Activated CD4-positive, alpha-beta T cell treated with anti-CD3 and anti-CD28 coated beads, Interleukin-2, amount 50 U/mL, for 24 hours (primary cell): ENCODE measurements around the gene CBX5.
"Not testable (repeated sequence)": the region's sequence is repeated elsewhere in the genome, so short reads cannot be mapped to it uniquely, and the experiment has no call there.

Experiments used
- DNase-seq, 2 donors: peaks; one replicate each; pipeline ENCODE4 v3.0.0-alpha.2; 2020; ENCODE audit warnings: low read depth in 1 of 2, low spot score in 1 of 2

Gene CBX5

GRCh38 chr12:54227927-54228326 lies 52.0 kb downstream of the CBX5 start:
- DNase-seq: not testable (repeated sequence)

- DNase-seq: no peak
These were observed 52.5 kb downstream of the CBX5 start for GRCh38 chr12:54227376-54227775.

- DNase-seq: no peak
These were observed 54.3 kb downstream of the CBX5 start for GRCh38 chr12:54225666-54226065.

GRCh38 chr12:54222609-54223008 lies 57.3 kb downstream of the CBX5 start:
- DNase-seq: no peak

GRCh38 chr12:54221402-54221984 lies 58.4 kb downstream of the CBX5 start:
- no peak for DNase-seq

- DNase-seq: no peak
These were observed 59.4 kb downstream of the CBX5 start for GRCh38 chr12:54220567-54220966.

- DNase-seq: peak; percentile 45 to 58
These were observed 59.8 kb downstream of the CBX5 start for GRCh38 chr12:54220092-54220557.

GRCh38 chr12:54217774-54218241 lies 62.1 kb downstream of the CBX5 start:
- no peak for DNase-seq

- peak; percentile 20 to 61 for DNase-seq
These were observed 62.9 kb downstream of the CBX5 start for GRCh38 chr12:54216797-54217661.

GRCh38 chr12:54215989-54216796 lies 63.7 kb downstream of the CBX5 start:
- no peak for DNase-seq

- peak; percentile 81 to 87 for DNase-seq
These were observed 65.1 kb downstream of the CBX5 start for GRCh38 chr12:54214553-54215406.

- DNase-seq: no peak
These were observed 66.8 kb downstream of the CBX5 start for GRCh38 chr12:54213079-54213478.

- DNase-seq: no peak
These were observed 68.0 kb downstream of the CBX5 start for GRCh38 chr12:54211920-54212319.

GRCh38 chr12:54210400-54210790 lies 69.5 kb downstream of the CBX5 start:
- DNase-seq: no peak

- no peak for DNase-seq
These were observed 71.3 kb downstream of the CBX5 start for GRCh38 chr12:54208591-54208990.

- peak; percentile 62 to 74 for DNase-seq
These were observed 72.2 kb downstream of the CBX5 start for GRCh38 chr12:54207539-54208294.

- no peak for DNase-seq
These were observed 73.1 kb downstream of the CBX5 start for GRCh38 chr12:54206791-54207190.

- DNase-seq: no peak
These were observed 75.6 kb downstream of the CBX5 start for GRCh38 chr12:54204316-54204715.

- DNase-seq: peak; percentile 41 to 63
These were observed 78.7 kb downstream of the CBX5 start for GRCh38 chr12:54201001-54201794.
